CD14-positive monocyte (primary cell): ENCODE results near the gene GFRA4. TPM values are rescaled to one million over a fixed set of nuclear protein-coding genes. Genes with fewer than 3 reads are reported as not detected.

Experiments
- DNase-seq, 3 donors: peaks; one replicate each; pipeline ENCODE4 v3.0.0-alpha.2; 2011 to 2022
- H2AFZ ChIP-seq: 2 replicates; pipeline ENCODE4 v1.6.0; 2012; ENCODE audit warnings: mild to moderate bottlenecking, low read depth, low read length, inconsistent platforms; ENCODE audit not compliant: insufficient read depth, poor library complexity, severe bottlenecking
- H3K27ac ChIP-seq, 2 donors: 1 replicate in 1 of 2; 2 replicates in 1 of 2; pipeline ENCODE4 v1.5.1; 2012 to 2013; ENCODE audit warnings: low read length in 2 of 2, control low read depth in 1 of 2, inconsistent platforms in 1 of 2, low read depth in 1 of 2, mild to moderate bottlenecking in 1 of 2
- H3K27me3 ChIP-seq, 2 donors: one replicate each; pipeline versions ENCODE4 v1.6.0 to v1.6.1; 2011 to 2013; ENCODE audit warnings: low read length in 2 of 2; ENCODE audit not compliant: control insufficient read depth in 2 of 2, insufficient read depth in 2 of 2
- H3K36me3 ChIP-seq, 2 donors: replicated peaks in 1 of 2; 1 replicate in 1 of 2; 2 replicates in 1 of 2; pipeline versions ENCODE4 v1.5.1 to v1.6.1; 2012 to 2013; ENCODE audit warnings: low read length in 2 of 2, control low read depth in 1 of 2, inconsistent platforms in 1 of 2, mild to moderate bottlenecking in 1 of 2; ENCODE audit not compliant: insufficient read depth in 2 of 2, control insufficient read depth in 1 of 2
- H3K4me1 ChIP-seq, 2 donors: 1 replicate in 1 of 2; 2 replicates in 1 of 2; pipeline versions ENCODE4 v1.5.1 to v1.6.1; 2012 to 2013; ENCODE audit warnings: low read length in 2 of 2, control low read depth in 1 of 2, inconsistent platforms in 1 of 2, mild to moderate bottlenecking in 1 of 2, moderate library complexity in 1 of 2; ENCODE audit not compliant: insufficient read depth in 2 of 2, control insufficient read depth in 1 of 2
- H3K4me2 ChIP-seq: replicated peaks from 2 replicates; pipeline ENCODE3; 2012; ENCODE audit warnings: low read length, moderate library complexity, mild to moderate bottlenecking; ENCODE audit not compliant: poor library complexity, severe bottlenecking; ENCODE audit errors: extremely low read depth
- H3K4me3 ChIP-seq, 3 experiments: fragments of 200-600 bp in 1 of 3; sonication (generic) in 1 of 3; replicated peaks in 1 of 3; 1 replicate in 2 of 3; 2 replicates in 1 of 3; pipeline ENCODE4 v1.5.1; 2011 to 2013; ENCODE audit warnings: low read length in 3 of 3, mild to moderate bottlenecking in 3 of 3, control low read depth in 2 of 3, low read depth in 2 of 3, inconsistent platforms in 1 of 3, moderate library complexity in 1 of 3
- H3K79me2 ChIP-seq: 2 replicates; pipeline ENCODE4 v1.6.0; 2012; ENCODE audit warnings: mild to moderate bottlenecking, control low read depth, inconsistent platforms, low read length, moderate library complexity; ENCODE audit not compliant: insufficient read depth
- H3K9ac ChIP-seq: 2 replicates; pipeline ENCODE4 v1.6.0; 2017; ENCODE audit warnings: low read length, mild to moderate bottlenecking; ENCODE audit not compliant: insufficient read depth, poor library complexity, severe bottlenecking
- H3K9me3 ChIP-seq, 2 donors: replicated peaks in 1 of 2; 1 replicate in 1 of 2; 2 replicates in 1 of 2; pipeline versions ENCODE4 v1.5.1 to v1.6.1; 2012 to 2013; ENCODE audit warnings: low read length in 2 of 2, control low read depth in 1 of 2; ENCODE audit not compliant: control insufficient read depth in 1 of 2, insufficient read depth in 1 of 2
- H4K20me1 ChIP-seq: 2 replicates; pipeline ENCODE4 v1.6.0; 2012; ENCODE audit warnings: mild to moderate bottlenecking, low read length, control low read depth, moderate library complexity; ENCODE audit not compliant: insufficient read depth
- H3K27ac Mint-ChIP-seq, 7 donors: one replicate each; pipeline ENCODE4 v1.8.0; 2020; ENCODE audit warnings: mild to moderate bottlenecking in 7 of 7, mixed read lengths in 7 of 7, moderate library complexity in 6 of 7, inconsistent platforms in 2 of 7
- H3K27me3 Mint-ChIP-seq, 3 donors: one replicate each; pipeline ENCODE4 v1.8.0; 2021 to 2022; ENCODE audit warnings: low read depth in 3 of 3, mild to moderate bottlenecking in 3 of 3, mixed read lengths in 3 of 3, moderate library complexity in 3 of 3, inconsistent platforms in 1 of 3
- H3K36me3 Mint-ChIP-seq, 2 donors: one replicate each; pipeline ENCODE4 v1.8.0; 2020; ENCODE audit warnings: mixed read lengths in 2 of 2, inconsistent platforms in 1 of 2, mild to moderate bottlenecking in 1 of 2
- H3K4me1 Mint-ChIP-seq: one replicate; pipeline ENCODE4 v1.8.0; 2020; ENCODE audit warnings: mild to moderate bottlenecking, mixed read lengths
- H3K4me3 Mint-ChIP-seq, 2 donors: one replicate each; pipeline ENCODE4 v1.8.0; 2020; ENCODE audit warnings: mild to moderate bottlenecking in 2 of 2, mixed read lengths in 2 of 2, moderate library complexity in 1 of 2
- H3K9me3 Mint-ChIP-seq, 7 donors: one replicate each; pipeline ENCODE4 v1.8.0; 2020 to 2022; ENCODE audit warnings: mixed read lengths in 7 of 7, mild to moderate bottlenecking in 6 of 7, moderate library complexity in 6 of 7, inconsistent platforms in 2 of 7
- WGBS: methylation state at CpG from one replicate; pipeline ENCODE4 v1.1.5; 2013; ENCODE audit warnings: missing lambda C conversion rate; ENCODE audit not compliant: insufficient coverage; 5-methylcytosine and 5-hydroxymethylcytosine counted together
- intact Hi-C, 2 donors: fragments of 100-400 bp; cut with micrococcal nuclease; formaldehyde crosslinking; loops; one replicate each; pipeline versions ENCODE4 v1.15.0 to v1.15.1; 2023
- polyA plus RNA-seq, 3 donors: library from polyadenylated mRNA; depleted of rRNA in 1 of 3; unstranded in 2 of 3; stranded (reverse) in 1 of 3; fragments of 300-500 nt in 2 of 3; fragments of >200 nt in 1 of 3; fragmentation: Illumina TruSeq in 2 of 3; gene quantifications; 1 replicate in 2 of 3; 2 replicates in 1 of 3; pipeline ENCODE4 v1.2.3, GENCODE V29; 2012 to 2021
- TF ChIP-seq, protein P1 (sequence below): fragments of 200-600 bp; IDR thresholded peaks from one replicate; pipeline ENCODE4 v1.8.0; 2022; ENCODE audit warnings: antibody characterized with exemption, mild to moderate bottlenecking

The GFRA4 gene
- polyA plus RNA-seq, 3 donors, result not detected

GRCh38 chr20:3672547-3673171 lies 9.5 kb upstream of the GFRA4 start:
- peaks cover 0 to 3% of the 10 kb centered on the region in 2 donors for H3K36me3 Mint-ChIP-seq
- no peaks in the 10 kb centered on the region for H4K20me1 ChIP-seq
- no peaks in the 10 kb centered on the region for H3K79me2 ChIP-seq
- peak overlapping the region in 1 of 2 donors; percentile 84 for H3K4me3 Mint-ChIP-seq
- peaks cover 44 to 76% (median 69%) of the 10 kb centered on the region in 3 donors for H3K27me3 Mint-ChIP-seq
- no peak for DNase-seq
- H3K4me1 ChIP-seq, result peaks cover 8 to 9% of the 10 kb centered on the region in 2 donors
- H2AFZ ChIP-seq, result no peak overlapping the region
- H3K27ac Mint-ChIP-seq, result no peak overlapping the region
- TF ChIP-seq, protein P1, sequence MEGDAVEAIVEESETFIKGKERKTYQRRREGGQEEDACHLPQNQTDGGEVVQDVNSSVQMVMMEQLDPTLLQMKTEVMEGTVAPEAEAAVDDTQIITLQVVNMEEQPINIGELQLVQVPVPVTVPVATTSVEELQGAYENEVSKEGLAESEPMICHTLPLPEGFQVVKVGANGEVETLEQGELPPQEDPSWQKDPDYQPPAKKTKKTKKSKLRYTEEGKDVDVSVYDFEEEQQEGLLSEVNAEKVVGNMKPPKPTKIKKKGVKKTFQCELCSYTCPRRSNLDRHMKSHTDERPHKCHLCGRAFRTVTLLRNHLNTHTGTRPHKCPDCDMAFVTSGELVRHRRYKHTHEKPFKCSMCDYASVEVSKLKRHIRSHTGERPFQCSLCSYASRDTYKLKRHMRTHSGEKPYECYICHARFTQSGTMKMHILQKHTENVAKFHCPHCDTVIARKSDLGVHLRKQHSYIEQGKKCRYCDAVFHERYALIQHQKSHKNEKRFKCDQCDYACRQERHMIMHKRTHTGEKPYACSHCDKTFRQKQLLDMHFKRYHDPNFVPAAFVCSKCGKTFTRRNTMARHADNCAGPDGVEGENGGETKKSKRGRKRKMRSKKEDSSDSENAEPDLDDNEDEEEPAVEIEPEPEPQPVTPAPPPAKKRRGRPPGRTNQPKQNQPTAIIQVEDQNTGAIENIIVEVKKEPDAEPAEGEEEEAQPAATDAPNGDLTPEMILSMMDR, result no peak
- no peaks in the 10 kb centered on the region for H3K36me3 ChIP-seq
- H3K4me2 ChIP-seq, result peak overlapping the region; percentile 5
- no peak overlapping the region for H3K9ac ChIP-seq
- 3% methylated on average over 46 of the region's 58 CpGs for WGBS
- H3K27me3 ChIP-seq, result peaks cover 9 to 65% of the 10 kb centered on the region in 2 donors
- intact Hi-C loops, result no loop called here
- H3K4me1 Mint-ChIP-seq, result peaks cover 9% of the 10 kb centered on the region
- peaks cover 0 to 9% (median 2%) of the 10 kb centered on the region in 7 donors for H3K9me3 Mint-ChIP-seq
- H3K9me3 ChIP-seq, result no peaks in the 10 kb centered on the region
- H3K4me3 ChIP-seq, result no peak overlapping the region
- H3K27ac ChIP-seq, result no peak overlapping the region

- intact Hi-C loops, result no loop called here
- Mint-ChIP-seq H3K4me3 (peak overlapping the region in 1 of 2 donors; percentile 69), H3K27ac (peak overlapping the region in 1 of 7 donors; percentile 23), H3K27me3 (peaks cover 42 to 75% (median 66%) of the 10 kb centered on the region in 3 donors), H3K36me3 (peaks cover 0 to 3% of the 10 kb centered on the region in 2 donors), H3K4me1 (peaks cover 8% of the 10 kb centered on the region), H3K9me3 (peaks cover 0 to 9% (median 2%) of the 10 kb centered on the region in 7 donors)
- Histone ChIP-seq H3K79me2 (no peaks in the 10 kb centered on the region), H3K9me3 (no peaks in the 10 kb centered on the region), H3K27ac (no peak overlapping the region), H3K36me3 (no peaks in the 10 kb centered on the region), H3K4me1 (peaks cover 8 to 9% of the 10 kb centered on the region in 2 donors), H3K27me3 (peaks cover 9 to 65% of the 10 kb centered on the region in 2 donors), H3K4me3 (no peak overlapping the region), H4K20me1 (no peaks in the 10 kb centered on the region), H3K9ac (no peak overlapping the region), H2AFZ (no peak overlapping the region), H3K4me2 (no peak overlapping the region)
- TF ChIP-seq, protein P1, result no peak
- WGBS, result 33% methylated on average over 19 of the region's 23 CpGs
- DNase-seq, result no peak
Measured at GRCh38 chr20:3671986-3672546, 8.9 kb upstream of the GFRA4 start.
